ENCODE results near the gene DNAH3.
"Not testable (repeated sequence)": the region's sequence is repeated elsewhere in the genome, so short reads cannot be mapped to it uniquely, and the experiment has no call there.

DNAH3 gene

GRCh38 chr16:21150375-21151001 lies at the start of gene DNAH3:
TSS of gene DNAH3 (minus strand) at chr16:21150846. CDS start at chr16:21150319, 527 bp downstream.
- peak; percentile 17 for DNase-seq

- DNase-seq, result no peak
These were observed 49.1 kb upstream of the DNAH3 start for GRCh38 chr16:21199607-21200218.

GRCh38 chr16:21197621-21198020 lies 47.0 kb upstream of the DNAH3 start:
- DNase-seq, result no peak

- DNase-seq, result no peak
These were observed 46.5 kb upstream of the DNAH3 start for GRCh38 chr16:21197112-21197511.

- DNase-seq, result not testable (repeated sequence)
These were observed 44.7 kb upstream of the DNAH3 start for GRCh38 chr16:21195330-21195729.

GRCh38 chr16:21194771-21195301 lies 44.2 kb upstream of the DNAH3 start:
- no peak for DNase-seq

GRCh38 chr16:21192991-21193390 lies 42.3 kb upstream of the DNAH3 start:
- DNase-seq, result no peak

- no peak for DNase-seq
These were observed 40.0 kb upstream of the DNAH3 start for GRCh38 chr16:21190599-21190998.

GRCh38 chr16:21190013-21190412 lies 39.4 kb upstream of the DNAH3 start:
- DNase-seq, result no peak

GRCh38 chr16:21189311-21189710 lies 38.7 kb upstream of the DNAH3 start:
- DNase-seq, result no peak

GRCh38 chr16:21186326-21186691 lies 35.7 kb upstream of the DNAH3 start:
- no peak for DNase-seq

- DNase-seq, result no peak
These were observed 35.1 kb upstream of the DNAH3 start for GRCh38 chr16:21185659-21186325.

- DNase-seq, result no peak
These were observed 34.2 kb upstream of the DNAH3 start for GRCh38 chr16:21184834-21185233.

GRCh38 chr16:21183995-21184394 lies 33.3 kb upstream of the DNAH3 start:
- no peak for DNase-seq

GRCh38 chr16:21179983-21180365 lies 29.3 kb upstream of the DNAH3 start:
- DNase-seq, result no peak

GRCh38 chr16:21179126-21179982 lies 28.7 kb upstream of the DNAH3 start:
- DNase-seq, result no peak

GRCh38 chr16:21175397-21175796 lies 24.8 kb upstream of the DNAH3 start:
- DNase-seq, result no peak

- DNase-seq, result no peak
These were observed 22.0 kb upstream of the DNAH3 start for GRCh38 chr16:21172650-21173049.

GRCh38 chr16:21170116-21170515 lies 19.5 kb upstream of the DNAH3 start:
- not testable (repeated sequence) for DNase-seq

GRCh38 chr16:21169249-21169981 lies 18.8 kb upstream of the DNAH3 start:
- no peak for DNase-seq

- no peak for DNase-seq
These were observed 17.4 kb upstream of the DNAH3 start for GRCh38 chr16:21167929-21168602.

GRCh38 chr16:21167360-21167759 lies 16.7 kb upstream of the DNAH3 start:
- no peak for DNase-seq
